SJCRH30 (cell line): ENCODE measurements around the gene MAP4K3. TPM values are rescaled to one million over a fixed set of nuclear protein-coding genes. Genes with fewer than 3 reads are reported as not detected.
"Not testable (repeated sequence)": the region's sequence is repeated elsewhere in the genome, so short reads cannot be mapped to it uniquely, and the experiment has no call there.

Experiments used
- DNase-seq, 2 experiments: peaks; one replicate each; pipeline ENCODE4 v3.0.0-alpha.2; 2015 to 2020
- H3K27ac ChIP-seq: fragments of 250-450 bp; sonication (Bioruptor Pico); 2 replicates; pipeline ENCODE4 v1.5.1; 2020; ENCODE audit warnings: mild to moderate bottlenecking, moderate library complexity
- H3K27me3 ChIP-seq: fragments of 250-450 bp; sonication (Bioruptor Pico); 2 replicates; pipeline ENCODE4 v1.5.1; 2020; ENCODE audit warnings: mild to moderate bottlenecking, moderate library complexity
- H3K36me3 ChIP-seq: fragments of 250-450 bp; sonication (Bioruptor Pico); 2 replicates; pipeline ENCODE4 v1.5.1; 2020; ENCODE audit warnings: mild to moderate bottlenecking, moderate library complexity
- H3K4me1 ChIP-seq: fragments of 250-450 bp; sonication (Bioruptor Pico); 2 replicates; pipeline ENCODE4 v1.5.1; 2020; ENCODE audit warnings: mild to moderate bottlenecking, moderate library complexity
- H3K4me3 ChIP-seq: fragments of 250-450 bp; sonication (Bioruptor Pico); 2 replicates; pipeline ENCODE4 v1.5.1; 2020; ENCODE audit warnings: mild to moderate bottlenecking, moderate library complexity
- H3K9me3 ChIP-seq: fragments of 250-450 bp; sonication (Bioruptor Pico); replicated peaks from 2 replicates; pipeline ENCODE4 v1.5.1; 2020; ENCODE audit warnings: mild to moderate bottlenecking, moderate library complexity
- total RNA-seq: library from RNA; depleted of rRNA; stranded (reverse); fragments of >200 nt; shearing (Covaris generic); gene quantifications from 2 replicates; pipeline ENCODE4 v1.2.3, GENCODE V29; 2014

Gene MAP4K3
- total RNA-seq, 1 experiment from 2014 or later = 66.7 TPM

DNA sequence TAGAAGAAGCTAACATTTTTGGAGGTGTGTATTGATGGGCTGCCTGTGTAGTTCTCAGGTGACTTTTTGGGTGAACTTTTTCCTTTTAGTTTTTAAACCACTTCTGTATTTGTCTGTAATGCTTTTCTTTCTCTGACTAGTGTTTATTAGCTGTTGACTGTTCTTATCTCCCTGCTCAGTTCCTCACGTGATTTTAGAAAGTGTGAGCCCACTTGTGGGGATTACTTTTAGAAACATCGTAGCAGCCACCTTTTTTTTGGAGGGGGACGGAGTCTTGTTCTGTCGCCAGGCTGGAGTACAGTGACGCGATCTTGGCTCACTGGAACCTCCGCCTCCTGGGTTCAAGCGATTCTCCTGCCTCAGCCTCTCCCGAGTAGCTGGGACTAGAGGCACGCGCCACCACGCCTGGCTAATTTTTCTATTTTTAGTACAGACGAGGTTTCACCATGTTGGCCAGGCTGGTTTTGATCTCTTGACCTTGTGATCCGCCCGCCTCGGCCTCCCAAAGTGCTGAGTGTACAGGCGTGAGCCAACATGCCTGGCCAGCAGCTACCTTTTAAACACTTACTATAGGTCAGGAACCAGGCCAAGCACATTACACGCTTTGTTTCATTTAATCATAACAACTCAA, 184.1 kb downstream of the MAP4K3 start:
- Histone ChIP-seq H3K9me3 (peaks cover 7% of the 10 kb centered on the region), H3K27ac (no peak overlapping the region), H3K36me3 (peaks cover 95% of the 10 kb centered on the region), H3K27me3 (no peaks in the 10 kb centered on the region), H3K4me3 (no peak overlapping the region), H3K4me1 (no peaks in the 10 kb centered on the region)
- DNase-seq = no peak

- H3K27me3 ChIP-seq = no peaks in the 10 kb centered on the region
- no peak overlapping the region for H3K27ac ChIP-seq
- H3K4me1 ChIP-seq = no peaks in the 10 kb centered on the region
- no peak overlapping the region for H3K4me3 ChIP-seq
- H3K36me3 ChIP-seq = peaks cover 44% of the 10 kb centered on the region
- DNase-seq = no peak
- H3K9me3 ChIP-seq = no peaks in the 10 kb centered on the region
Measured at GRCh38 chr2:39247512-39248043, 189.5 kb downstream of the MAP4K3 start.

GRCh38 chr2:39246382-39246980, 190.6 kb downstream of the MAP4K3 start:
- Histone ChIP-seq H3K27me3 (no peaks in the 10 kb centered on the region), H3K4me3 (no peak overlapping the region), H3K27ac (no peak overlapping the region), H3K36me3 (peaks cover 33% of the 10 kb centered on the region), H3K4me1 (no peaks in the 10 kb centered on the region), H3K9me3 (no peaks in the 10 kb centered on the region)
- no peak for DNase-seq

DNA sequence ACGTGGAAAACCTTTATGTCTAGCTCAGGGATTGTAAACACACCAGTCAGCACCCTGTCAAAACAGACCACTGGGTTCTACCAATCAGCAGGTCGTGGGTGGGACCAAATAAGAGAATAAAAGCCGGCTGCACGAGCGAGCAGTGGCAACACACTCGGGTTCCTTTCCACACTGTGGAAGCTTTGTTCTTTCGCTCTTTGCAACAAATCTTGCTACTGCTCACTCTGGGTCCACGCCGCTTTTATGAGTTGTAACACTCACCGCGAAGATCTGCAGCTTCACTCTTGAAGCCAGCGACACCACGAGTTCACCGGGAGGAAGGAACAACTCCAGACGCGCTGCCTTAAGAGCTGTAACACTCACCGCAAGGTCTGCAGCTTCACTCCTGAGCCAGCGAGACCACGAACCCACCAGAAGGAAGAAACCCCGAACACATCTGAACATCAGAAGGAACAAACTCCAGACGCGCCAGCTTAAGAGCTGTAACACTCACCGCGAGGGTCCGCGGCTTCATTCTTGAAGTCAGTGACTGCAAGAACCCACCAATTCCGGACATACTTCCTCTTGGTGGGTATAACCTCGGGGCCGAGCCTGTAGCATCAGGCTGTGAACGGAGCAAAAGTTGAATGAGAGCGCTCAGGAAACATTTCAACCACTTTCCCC, 192.0 kb downstream of the MAP4K3 start:
- not testable (repeated sequence) for H3K9me3 ChIP-seq, H3K4me3 ChIP-seq, H3K27me3 ChIP-seq, H3K4me1 ChIP-seq, H3K27ac ChIP-seq, DNase-seq
- H3K36me3 ChIP-seq = peaks cover 20% of the 10 kb centered on the region

DNA sequence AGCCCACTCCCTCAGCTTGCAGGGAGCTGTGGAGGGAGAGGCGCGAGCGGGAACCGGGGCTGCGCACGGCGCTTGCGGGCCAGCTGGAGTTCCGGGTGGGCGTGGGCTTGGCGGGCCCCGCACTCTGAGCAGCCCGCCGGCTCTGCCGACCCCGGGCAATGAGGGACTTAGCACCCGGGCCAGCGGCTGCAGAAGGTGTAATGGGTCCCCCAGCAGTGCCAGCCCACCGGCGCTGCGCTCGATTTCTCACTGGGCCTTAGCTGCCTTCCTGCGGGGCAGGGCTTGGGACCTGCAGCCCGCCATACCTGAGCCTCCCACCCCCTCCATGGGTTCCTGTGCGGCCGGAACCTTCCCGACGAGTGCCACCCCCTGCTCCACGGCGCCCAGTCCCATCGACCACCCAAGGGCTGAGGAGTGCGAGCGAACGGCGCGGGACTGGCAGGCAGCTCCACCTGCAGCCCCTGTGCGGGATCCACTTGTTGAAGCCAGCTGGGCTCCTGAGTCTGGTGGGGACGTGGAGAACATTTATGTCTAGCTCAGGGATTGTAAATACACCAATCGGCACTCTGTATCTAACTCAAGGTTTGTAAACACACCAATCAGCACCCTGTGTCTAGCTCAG, 192.7 kb downstream of the MAP4K3 start:
- not testable (repeated sequence) for H3K4me1 ChIP-seq, H3K27me3 ChIP-seq, H3K4me3 ChIP-seq, H3K27ac ChIP-seq, H3K9me3 ChIP-seq, DNase-seq
- H3K36me3 ChIP-seq = peaks cover 12% of the 10 kb centered on the region

- H3K27ac ChIP-seq = no peak within 1 kb of the TSS
- no peak within 1 kb of the TSS for H3K4me3 ChIP-seq
- no peak for DNase-seq
Measured at GRCh38 chr2:39243469-39244123, 193.5 kb downstream of the MAP4K3 start, which contains the start of gene CDKL4. CDKL4 (minus strand) TSS chr2:39243970.

GRCh38 chr2:39241588-39241987, 195.5 kb downstream of the MAP4K3 start:
- Histone ChIP-seq H3K27ac (no peak overlapping the region), H3K4me1 (no peaks in the 10 kb centered on the region), H3K4me3 (no peak overlapping the region), H3K9me3 (no peaks in the 10 kb centered on the region), H3K27me3 (no peaks in the 10 kb centered on the region), H3K36me3 (no peaks in the 10 kb centered on the region)
- DNase-seq = no peak

More at GRCh38 chr2:39243469-39244123, 193.5 kb downstream of the MAP4K3 start, which contains the start of gene CDKL4:
- no peaks in the 10 kb centered on the region for H3K4me1 ChIP-seq
- H3K27me3 ChIP-seq = no peaks in the 10 kb centered on the region
- H3K36me3 ChIP-seq = peaks cover 5% of the 10 kb centered on the region; the same call in 1 of the 2 replicates
- H3K9me3 ChIP-seq = no peaks in the 10 kb centered on the region

DNA sequence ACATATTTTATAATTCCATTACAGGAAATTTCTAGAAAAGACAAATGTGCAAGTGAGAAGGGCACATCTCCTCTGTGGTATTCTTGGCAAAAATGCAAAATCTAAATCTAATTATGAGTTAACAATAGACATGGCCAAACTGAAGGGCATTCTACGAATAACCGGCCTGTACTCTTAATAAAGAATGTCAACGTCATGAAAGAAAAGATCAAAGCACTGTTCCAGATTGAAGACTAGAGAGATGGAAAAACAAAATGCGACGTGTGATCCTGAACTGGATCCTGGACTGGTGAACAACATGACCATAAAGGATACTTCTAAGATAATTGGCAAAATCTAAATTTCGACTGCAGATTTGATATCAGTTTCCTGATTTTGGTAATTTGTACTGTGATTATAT, 196.3 kb downstream of the MAP4K3 start:
- Histone ChIP-seq H3K27ac (no peak overlapping the region), H3K4me3 (no peak overlapping the region), H3K27me3 (no peaks in the 10 kb centered on the region), H3K36me3 (no peaks in the 10 kb centered on the region), H3K4me1 (no peaks in the 10 kb centered on the region), H3K9me3 (no peaks in the 10 kb centered on the region)
- DNase-seq = no peak

- no peak for DNase-seq
- no peak overlapping the region for H3K27ac ChIP-seq
- H3K4me3 ChIP-seq = no peak overlapping the region
- no peaks in the 10 kb centered on the region for H3K4me1 ChIP-seq
- no peaks in the 10 kb centered on the region for H3K36me3 ChIP-seq
- no peaks in the 10 kb centered on the region for H3K27me3 ChIP-seq
- H3K9me3 ChIP-seq = no peaks in the 10 kb centered on the region
Measured at GRCh38 chr2:39234754-39235153, 202.3 kb downstream of the MAP4K3 start.

GRCh38 chr2:39232141-39232540, 204.9 kb downstream of the MAP4K3 start:
- DNase-seq = no peak
- Histone ChIP-seq H3K4me3 (no peak overlapping the region), H3K27ac (no peak overlapping the region), H3K36me3 (no peaks in the 10 kb centered on the region), H3K4me1 (no peaks in the 10 kb centered on the region), H3K27me3 (no peaks in the 10 kb centered on the region), H3K9me3 (no peaks in the 10 kb centered on the region)

- Histone ChIP-seq H3K4me3 (no peak overlapping the region), H3K36me3 (no peaks in the 10 kb centered on the region), H3K27me3 (no peaks in the 10 kb centered on the region), H3K4me1 (no peaks in the 10 kb centered on the region), H3K9me3 (no peaks in the 10 kb centered on the region), H3K27ac (no peak overlapping the region)
- no peak for DNase-seq
Measured at GRCh38 chr2:39228413-39229209, 208.5 kb downstream of the MAP4K3 start.

- H3K4me3 ChIP-seq = peak overlapping the region; percentile 13; the same call in 1 of the 2 replicates
- H3K9me3 ChIP-seq = no peaks in the 10 kb centered on the region
- peak; percentile 66 to 86 for DNase-seq
- H3K27me3 ChIP-seq = no peaks in the 10 kb centered on the region
- H3K4me1 ChIP-seq = no peaks in the 10 kb centered on the region
- H3K36me3 ChIP-seq = no peaks in the 10 kb centered on the region
- no peak overlapping the region for H3K27ac ChIP-seq
Measured at GRCh38 chr2:39227628-39228412, 209.3 kb downstream of the MAP4K3 start.

DNA sequence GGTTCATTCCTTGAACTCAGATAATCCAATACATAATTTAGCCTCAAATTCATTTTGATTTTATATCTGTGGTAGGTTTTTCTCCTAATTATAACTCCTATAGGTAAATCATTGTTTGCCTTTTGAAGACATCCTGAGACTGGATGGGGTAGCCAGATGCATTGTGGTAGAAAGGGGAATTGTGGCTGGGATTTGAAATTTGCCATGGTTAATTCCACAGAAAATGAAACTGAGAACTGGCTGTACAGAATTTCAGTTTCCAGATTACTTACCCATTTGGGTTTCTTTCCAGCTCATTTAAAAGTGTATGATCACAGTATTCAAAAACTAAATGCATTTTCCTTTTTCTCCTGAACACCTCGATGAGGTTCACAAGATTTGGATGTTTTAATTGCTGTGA, 211.5 kb downstream of the MAP4K3 start:
- Histone ChIP-seq H3K36me3 (no peaks in the 10 kb centered on the region), H3K27me3 (no peaks in the 10 kb centered on the region), H3K9me3 (no peaks in the 10 kb centered on the region), H3K4me1 (no peaks in the 10 kb centered on the region), H3K27ac (no peak overlapping the region), H3K4me3 (no peak overlapping the region)
- DNase-seq = no peak
